CD14-positive monocyte (primary cell): ENCODE measurements around the gene CAMKV. TPM values are rescaled to one million over a fixed set of nuclear protein-coding genes. Genes with fewer than 3 reads are reported as not detected.

Experiments
- DNase-seq, 3 donors: peaks; one replicate each; pipeline ENCODE4 v3.0.0-alpha.2; 2011 to 2022
- H2AFZ ChIP-seq: 2 replicates; pipeline ENCODE4 v1.6.0; 2012; ENCODE audit warnings: mild to moderate bottlenecking, low read depth, low read length, inconsistent platforms; ENCODE audit not compliant: insufficient read depth, poor library complexity, severe bottlenecking
- H3K27ac ChIP-seq, 2 donors: 1 replicate in 1 of 2; 2 replicates in 1 of 2; pipeline ENCODE4 v1.5.1; 2012 to 2013; ENCODE audit warnings: low read length in 2 of 2, control low read depth in 1 of 2, inconsistent platforms in 1 of 2, low read depth in 1 of 2, mild to moderate bottlenecking in 1 of 2
- H3K27me3 ChIP-seq, 2 donors: one replicate each; pipeline versions ENCODE4 v1.6.0 to v1.6.1; 2011 to 2013; ENCODE audit warnings: low read length in 2 of 2; ENCODE audit not compliant: control insufficient read depth in 2 of 2, insufficient read depth in 2 of 2
- H3K36me3 ChIP-seq, 2 donors: replicated peaks in 1 of 2; 1 replicate in 1 of 2; 2 replicates in 1 of 2; pipeline versions ENCODE4 v1.5.1 to v1.6.1; 2012 to 2013; ENCODE audit warnings: low read length in 2 of 2, control low read depth in 1 of 2, inconsistent platforms in 1 of 2, mild to moderate bottlenecking in 1 of 2; ENCODE audit not compliant: insufficient read depth in 2 of 2, control insufficient read depth in 1 of 2
- H3K4me1 ChIP-seq, 2 donors: 1 replicate in 1 of 2; 2 replicates in 1 of 2; pipeline versions ENCODE4 v1.5.1 to v1.6.1; 2012 to 2013; ENCODE audit warnings: low read length in 2 of 2, control low read depth in 1 of 2, inconsistent platforms in 1 of 2, mild to moderate bottlenecking in 1 of 2, moderate library complexity in 1 of 2; ENCODE audit not compliant: insufficient read depth in 2 of 2, control insufficient read depth in 1 of 2
- H3K4me2 ChIP-seq: replicated peaks from 2 replicates; pipeline ENCODE3; 2012; ENCODE audit warnings: low read length, moderate library complexity, mild to moderate bottlenecking; ENCODE audit not compliant: poor library complexity, severe bottlenecking; ENCODE audit errors: extremely low read depth
- H3K4me3 ChIP-seq, 3 experiments: fragments of 200-600 bp in 1 of 3; sonication (generic) in 1 of 3; replicated peaks in 1 of 3; 1 replicate in 2 of 3; 2 replicates in 1 of 3; pipeline ENCODE4 v1.5.1; 2011 to 2013; ENCODE audit warnings: low read length in 3 of 3, mild to moderate bottlenecking in 3 of 3, control low read depth in 2 of 3, low read depth in 2 of 3, inconsistent platforms in 1 of 3, moderate library complexity in 1 of 3
- H3K79me2 ChIP-seq: 2 replicates; pipeline ENCODE4 v1.6.0; 2012; ENCODE audit warnings: mild to moderate bottlenecking, control low read depth, inconsistent platforms, low read length, moderate library complexity; ENCODE audit not compliant: insufficient read depth
- H3K9ac ChIP-seq: 2 replicates; pipeline ENCODE4 v1.6.0; 2017; ENCODE audit warnings: low read length, mild to moderate bottlenecking; ENCODE audit not compliant: insufficient read depth, poor library complexity, severe bottlenecking
- H3K9me3 ChIP-seq, 2 donors: replicated peaks in 1 of 2; 1 replicate in 1 of 2; 2 replicates in 1 of 2; pipeline versions ENCODE4 v1.5.1 to v1.6.1; 2012 to 2013; ENCODE audit warnings: low read length in 2 of 2, control low read depth in 1 of 2; ENCODE audit not compliant: control insufficient read depth in 1 of 2, insufficient read depth in 1 of 2
- H4K20me1 ChIP-seq: 2 replicates; pipeline ENCODE4 v1.6.0; 2012; ENCODE audit warnings: mild to moderate bottlenecking, low read length, control low read depth, moderate library complexity; ENCODE audit not compliant: insufficient read depth
- H3K27ac Mint-ChIP-seq, 7 donors: one replicate each; pipeline ENCODE4 v1.8.0; 2020; ENCODE audit warnings: mild to moderate bottlenecking in 7 of 7, mixed read lengths in 7 of 7, moderate library complexity in 6 of 7, inconsistent platforms in 2 of 7
- H3K27me3 Mint-ChIP-seq, 3 donors: one replicate each; pipeline ENCODE4 v1.8.0; 2021 to 2022; ENCODE audit warnings: low read depth in 3 of 3, mild to moderate bottlenecking in 3 of 3, mixed read lengths in 3 of 3, moderate library complexity in 3 of 3, inconsistent platforms in 1 of 3
- H3K36me3 Mint-ChIP-seq, 2 donors: one replicate each; pipeline ENCODE4 v1.8.0; 2020; ENCODE audit warnings: mixed read lengths in 2 of 2, inconsistent platforms in 1 of 2, mild to moderate bottlenecking in 1 of 2
- H3K4me1 Mint-ChIP-seq: one replicate; pipeline ENCODE4 v1.8.0; 2020; ENCODE audit warnings: mild to moderate bottlenecking, mixed read lengths
- H3K4me3 Mint-ChIP-seq, 2 donors: one replicate each; pipeline ENCODE4 v1.8.0; 2020; ENCODE audit warnings: mild to moderate bottlenecking in 2 of 2, mixed read lengths in 2 of 2, moderate library complexity in 1 of 2
- H3K9me3 Mint-ChIP-seq, 7 donors: one replicate each; pipeline ENCODE4 v1.8.0; 2020 to 2022; ENCODE audit warnings: mixed read lengths in 7 of 7, mild to moderate bottlenecking in 6 of 7, moderate library complexity in 6 of 7, inconsistent platforms in 2 of 7
- CTCF ChIP-seq: fragments of 200-600 bp; IDR thresholded peaks from one replicate; pipeline ENCODE4 v1.8.0; 2022; ENCODE audit warnings: antibody characterized with exemption, mild to moderate bottlenecking
- WGBS: methylation state at CpG from one replicate; pipeline ENCODE4 v1.1.5; 2013; ENCODE audit warnings: missing lambda C conversion rate; ENCODE audit not compliant: insufficient coverage; 5-methylcytosine and 5-hydroxymethylcytosine counted together
- intact Hi-C, 2 donors: fragments of 100-400 bp; cut with micrococcal nuclease; formaldehyde crosslinking; loops; one replicate each; pipeline versions ENCODE4 v1.15.0 to v1.15.1; 2023
- polyA plus RNA-seq, 3 donors: library from polyadenylated mRNA; depleted of rRNA in 1 of 3; unstranded in 2 of 3; stranded (reverse) in 1 of 3; fragments of 300-500 nt in 2 of 3; fragments of >200 nt in 1 of 3; fragmentation: Illumina TruSeq in 2 of 3; gene quantifications; 1 replicate in 2 of 3; 2 replicates in 1 of 3; pipeline ENCODE4 v1.2.3, GENCODE V29; 2012 to 2021

Gene CAMKV
- polyA plus RNA-seq, 3 donors, result 0.03 to 0.10 TPM; not detected in 1

- Mint-ChIP-seq H3K9me3 (peaks cover 0 to 3% (median 0%) of the 10 kb centered on the region in 7 donors), H3K27me3 (peaks cover 1 to 5% (median 2%) of the 10 kb centered on the region in 3 donors), H3K4me1 (peaks cover 27% of the 10 kb centered on the region), H3K27ac (no peak overlapping the region), H3K4me3 (no peak overlapping the region), H3K36me3 (peaks cover 13% of the 10 kb centered on the region in 2 donors)
- H3K4me2 ChIP-seq, result no peak overlapping the region
- H3K27me3 ChIP-seq, result no peaks in the 10 kb centered on the region
- H3K79me2 ChIP-seq, result peaks cover 3% of the 10 kb centered on the region
- H3K4me1 ChIP-seq, result peaks cover 13 to 18% of the 10 kb centered on the region in 2 donors
- no peak overlapping the region for H2AFZ ChIP-seq
- intact Hi-C loops, result no loop called here
- DNase-seq, result no peak
- H3K4me3 ChIP-seq, result no peak overlapping the region
- peaks cover 3 to 12% of the 10 kb centered on the region in 2 donors for H3K36me3 ChIP-seq
- no peaks in the 10 kb centered on the region for H3K9me3 ChIP-seq
- H3K27ac ChIP-seq, result no peak overlapping the region
- 69% methylated on average over 4 of the region's 5 CpGs for WGBS
- H4K20me1 ChIP-seq, result no peaks in the 10 kb centered on the region
- TF ChIP-seq CTCF, result no peak
- no peak overlapping the region for H3K9ac ChIP-seq
Observed at GRCh38 chr3:49916686-49917085, 47.0 kb upstream of the CAMKV start.

DNA sequence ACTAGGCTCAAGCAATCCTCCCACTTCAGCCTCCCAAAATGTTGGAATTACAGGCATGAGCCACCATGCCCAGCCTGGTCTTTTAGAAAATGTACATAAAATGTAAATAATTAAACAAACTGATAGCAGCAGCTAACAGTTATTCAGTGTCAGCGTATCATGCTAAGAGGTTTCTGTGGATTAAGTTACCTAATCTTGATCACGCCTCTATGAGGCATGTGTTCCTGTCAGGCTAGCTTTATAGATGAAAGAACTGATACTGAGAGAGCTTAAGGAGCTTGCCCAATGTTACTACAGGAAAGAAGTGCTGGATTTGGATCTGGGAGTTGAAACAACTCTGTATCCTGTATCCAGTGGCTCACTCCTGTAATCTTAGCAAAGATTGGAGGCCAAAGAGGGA lies 45.2 kb upstream of the CAMKV start:
- H3K9me3 Mint-ChIP-seq, result peaks cover 0 to 3% (median 0%) of the 10 kb centered on the region in 7 donors
- intact Hi-C loops, result no loop called here
- peaks cover 13 to 18% of the 10 kb centered on the region in 2 donors for H3K4me1 ChIP-seq
- WGBS, result 20% methylated on average over 1 of the region's 2 CpGs
- DNase-seq, result no peak
- H3K27me3 Mint-ChIP-seq, result peaks cover 0 to 5% (median 1%) of the 10 kb centered on the region in 3 donors
- H3K4me3 Mint-ChIP-seq, result no peak overlapping the region
- H3K27ac Mint-ChIP-seq, result no peak overlapping the region
- peaks cover 3% of the 10 kb centered on the region for H3K79me2 ChIP-seq
- no peak overlapping the region for H3K4me3 ChIP-seq
- no peaks in the 10 kb centered on the region for H3K27me3 ChIP-seq
- peak overlapping the region; percentile 36 for H3K9ac ChIP-seq
- H4K20me1 ChIP-seq, result no peaks in the 10 kb centered on the region
- peaks cover 9 to 22% of the 10 kb centered on the region in 2 donors for H3K36me3 ChIP-seq
- peaks cover 27% of the 10 kb centered on the region for H3K4me1 Mint-ChIP-seq
- H3K36me3 Mint-ChIP-seq, result peaks cover 26 to 28% of the 10 kb centered on the region in 2 donors
- no peak overlapping the region for H2AFZ ChIP-seq
- no peaks in the 10 kb centered on the region for H3K9me3 ChIP-seq
- no peak for TF ChIP-seq CTCF
- H3K27ac ChIP-seq, result no peak overlapping the region
- no peak overlapping the region for H3K4me2 ChIP-seq
